HCT116 (cell line): Measurements from ENCODE around the gene CCDC57. TPM values are rescaled to one million over a fixed set of nuclear protein-coding genes. Genes with fewer than 3 reads are reported as not detected.

ENCODE experiments used
- ATAC-seq: fragments of 200-7000 bp; cut with Tn5 transposase; 2 replicates; pipeline ENCODE4 v1.9.1; 2020; ENCODE audit warnings: mild to moderate bottlenecking, moderate library complexity
- BruUV-seq: library from RNA; stranded (reverse); fragments of 400-500 nt; replicated peaks from 2 replicates; lab custom pipeline; 2021; lab: Mats Ljungman, UMichigan
- CTCF ChIA-PET: fragments of 300-600 bp; sonication (Branson Sonifier 250); formaldehyde crosslinking; loops from one replicate; lab custom pipeline; 2021; ENCODE audit warnings: antibody characterized with exemption; lab: Charles Lee
- POLR2A ChIA-PET: fragments of 300-600, 350-600 bp; sonication (Branson Sonifier 250); formaldehyde crosslinking; loops from one replicate; lab custom pipeline; 2021; ENCODE audit warnings: antibody characterized with exemption; lab: Charles Lee
- RAD21 ChIA-PET, 2 experiments: fragments of 300-600 bp; sonication (Branson Sonifier 250); formaldehyde crosslinking; loops; one replicate each; lab custom pipeline; 2023; ENCODE audit warnings: low total read pairs in 2 of 2; ENCODE audit not compliant: uncharacterized antibody in 2 of 2, unreplicated experiment in 2 of 2, low non-redundant PET in 1 of 2; lab: Charles Lee
- DNase-seq: peaks from one replicate; pipeline ENCODE4 v3.0.0-alpha.2; 2010; ENCODE audit warnings: low read depth, low spot score
- H2AFZ ChIP-seq: fragments of 200-600 bp; shearing (Covaris generic), sonication (generic); 2 replicates; pipeline ENCODE4 v1.6.1; 2017; ENCODE audit warnings: low read depth, mixed run types, mixed read lengths, antibody characterized with exemption, low read length; ENCODE audit not compliant: poor library complexity, severe bottlenecking
- H3K27ac ChIP-seq: 2 replicates; pipeline ENCODE4 v1.5.1; 2012; ENCODE audit warnings: low read depth, low read length
- H3K27me3 ChIP-seq: fragments of 200-600 bp; sonication (generic); 2 replicates; pipeline ENCODE4 v1.6.1; 2016; ENCODE audit warnings: mixed run types, low read length, mixed read lengths; ENCODE audit not compliant: insufficient read depth
- H3K36me3 ChIP-seq, 2 experiments: fragments of 200-500 bp in 1 of 2; fragments of 200-600 bp in 1 of 2; sonication (Bioruptor generic) in 1 of 2; sonication (generic) in 1 of 2; 2 replicates each; pipeline versions ENCODE4 v1.5.1 to v1.6.1; 2014 to 2016; ENCODE audit warnings: low read length in 2 of 2, inconsistent platforms in 1 of 2, mixed read lengths in 1 of 2, mixed run types in 1 of 2; ENCODE audit not compliant: insufficient read depth in 2 of 2, control insufficient read depth in 1 of 2
- H3K4me1 ChIP-seq, 2 experiments: fragments of 200-600 bp in 1 of 2; sonication (generic) in 1 of 2; 2 replicates each; pipeline versions ENCODE4 v1.5.1 to v1.6.1; 2012 to 2017; ENCODE audit warnings: low read length in 2 of 2, inconsistent platforms in 1 of 2, mild to moderate bottlenecking in 1 of 2, mixed read lengths in 1 of 2, mixed run types in 1 of 2, moderate library complexity in 1 of 2; ENCODE audit not compliant: insufficient read depth in 2 of 2, control insufficient read depth in 1 of 2
- H3K4me2 ChIP-seq: fragments of 200-600 bp; sonication (generic); 2 replicates; pipeline ENCODE4 v1.6.1; 2017; ENCODE audit warnings: mixed run types, low read length, mixed read lengths
- H3K4me3 ChIP-seq, 2 experiments: fragments of 200-600 bp in 1 of 2; sonication (generic) in 1 of 2; replicated peaks in 1 of 2; 2 replicates each; pipeline ENCODE4 v1.5.1; 2011 to 2016; ENCODE audit warnings: low read length in 2 of 2, control low read depth in 1 of 2, low read depth in 1 of 2, mild to moderate bottlenecking in 1 of 2, mixed read lengths in 1 of 2, mixed run types in 1 of 2
- H3K79me2 ChIP-seq: fragments of 200-600 bp; sonication (generic); 2 replicates; pipeline ENCODE4 v1.6.1; 2017; ENCODE audit warnings: mild to moderate bottlenecking, mixed run types, low read length, moderate library complexity, mixed read lengths; ENCODE audit not compliant: insufficient read depth
- H3K9ac ChIP-seq: fragments of 200-600 bp; sonication (generic); 2 replicates; pipeline ENCODE4 v1.6.1; 2016; ENCODE audit warnings: low read length, mixed read lengths
- H3K9me2 ChIP-seq: fragments of 200-600 bp; sonication (generic), shearing (Covaris generic); 2 replicates; pipeline ENCODE4 v1.6.1; 2017; ENCODE audit warnings: mixed run types, mild to moderate bottlenecking, moderate library complexity; ENCODE audit not compliant: insufficient read depth
- H3K9me3 ChIP-seq, 2 experiments: fragments of 200-500 bp in 1 of 2; fragments of 200-600 bp in 1 of 2; sonication (Bioruptor generic) in 1 of 2; sonication (generic) in 1 of 2; 2 replicates each; pipeline ENCODE4 v1.6.1; 2014 to 2017; ENCODE audit warnings: low read length in 2 of 2, mixed read lengths in 2 of 2, inconsistent platforms in 1 of 2, low read depth in 1 of 2, mild to moderate bottlenecking in 1 of 2, mixed run types in 1 of 2, moderate library complexity in 1 of 2; ENCODE audit not compliant: control insufficient read depth in 1 of 2, insufficient read depth in 1 of 2
- H4K20me1 ChIP-seq: fragments of 200-600 bp; sonication (generic), shearing (Covaris generic); 2 replicates; pipeline ENCODE4 v1.6.1; 2017; ENCODE audit warnings: mixed run types, mild to moderate bottlenecking, moderate library complexity; ENCODE audit not compliant: insufficient read depth
- ATF3 ChIP-seq: IDR thresholded peaks from 2 replicates; pipeline ENCODE4 v1.6.1; 2012
- CBX3 ChIP-seq: IDR thresholded peaks from 2 replicates; pipeline ENCODE4 v1.6.1; 2012; ENCODE audit warnings: low read depth
- CEBPB ChIP-seq: IDR thresholded peaks from 2 replicates; pipeline ENCODE4 v1.6.1; 2012; ENCODE audit warnings: low read depth
- CTCF ChIP-seq, 3 experiments: fragments of 200-600 bp in 1 of 3; sonication (generic) in 1 of 3; IDR thresholded peaks in 2 of 3; conservative IDR thresholded peaks in 1 of 3; 2 replicates each; pipeline ENCODE4 v1.5.1; 2012 to 2017; ENCODE audit warnings: low read depth in 2 of 3, low read length in 2 of 3, antibody characterized with exemption in 1 of 3, borderline replicate concordance in 1 of 3, control low read depth in 1 of 3, mild to moderate bottlenecking in 1 of 3, mixed read lengths in 1 of 3, mixed run types in 1 of 3, moderate library complexity in 1 of 3; ENCODE audit not compliant: insufficient read depth in 1 of 3
- EGR1 ChIP-seq: IDR thresholded peaks from 2 replicates; pipeline ENCODE4 v1.6.1; 2012; ENCODE audit warnings: low read depth
- ELF1 ChIP-seq: IDR thresholded peaks from 2 replicates; pipeline ENCODE4 v1.6.1; 2012; ENCODE audit warnings: low read depth, borderline replicate concordance
- EZH2 ChIP-seq: fragments of 200-600 bp; sonication (generic); IDR thresholded peaks from 2 replicates; pipeline ENCODE4 v1.6.1; 2017; ENCODE audit warnings: antibody characterized with exemption, mixed run types
- EZH2phosphoT487 ChIP-seq: fragments of 200-600 bp; IDR thresholded peaks from 2 replicates; pipeline ENCODE4 v1.6.1; 2018; ENCODE audit warnings: antibody characterized with exemption, borderline replicate concordance
- FOSL1 ChIP-seq: IDR thresholded peaks from 2 replicates; pipeline ENCODE4 v1.6.1; 2012; ENCODE audit warnings: low read depth
- MAX ChIP-seq: IDR thresholded peaks from 2 replicates; pipeline ENCODE4 v1.6.1; 2012
- POLR2A ChIP-seq: IDR thresholded peaks from 2 replicates; pipeline ENCODE4 v1.7.0; 2011; ENCODE audit warnings: borderline replicate concordance; ENCODE audit not compliant: insufficient read depth, insufficient read length; ENCODE audit errors: extremely low read depth
- POLR2AphosphoS5 ChIP-seq: IDR thresholded peaks from 2 replicates; pipeline ENCODE4 v1.6.1; 2011; ENCODE audit warnings: mild to moderate bottlenecking, low read depth, low read length, moderate library complexity
- REST ChIP-seq: IDR thresholded peaks from 2 replicates; pipeline ENCODE4 v1.6.1; 2012; ENCODE audit warnings: low read depth
- SIN3A ChIP-seq: IDR thresholded peaks from 2 replicates; pipeline ENCODE4 v1.6.1; 2012; ENCODE audit warnings: low read depth
- SP1 ChIP-seq: IDR thresholded peaks from 2 replicates; pipeline ENCODE4 v1.6.1; 2012; ENCODE audit warnings: low read depth
- TCF7L2 ChIP-seq: IDR thresholded peaks from 2 replicates; pipeline ENCODE4 v1.7.0; 2011; ENCODE audit warnings: borderline replicate concordance, inconsistent platforms; ENCODE audit not compliant: insufficient read depth, insufficient read length; ENCODE audit errors: extremely low read depth
- ZBTB33 ChIP-seq: IDR thresholded peaks from 2 replicates; pipeline ENCODE4 v1.6.1; 2011; ENCODE audit warnings: mild to moderate bottlenecking, low read length, moderate library complexity; ENCODE audit not compliant: insufficient replicate concordance; ENCODE audit errors: extremely low read depth
- ZNF274 ChIP-seq: fragments of 200-500 bp; sonication (Bioruptor generic); IDR thresholded peaks from 2 replicates; pipeline ENCODE4 v1.6.1; 2014; ENCODE audit warnings: mild to moderate bottlenecking, low read depth, low read length, inconsistent platforms
- intact Hi-C: fragments of 100-400 bp; cut with micrococcal nuclease; formaldehyde crosslinking; loops from 2 replicates; pipeline ENCODE4 v1.10.0; 2022
- total RNA-seq: library from RNA; stranded (reverse); gene quantifications from one replicate; pipeline ENCODE4 v1.2.1, GENCODE V29; 2021; ENCODE audit not compliant: unreplicated experiment

Gene CCDC57
- total RNA-seq, 1 experiment from 2014 or later: 143 TPM

- Histone ChIP-seq H3K4me2 (no peak overlapping the region), H3K4me3 (no peak overlapping the region), H2AFZ (no peak overlapping the region), H3K9ac (no peak overlapping the region), H4K20me1 (no peaks in the 10 kb centered on the region), H3K9me2 (no peaks in the 10 kb centered on the region), H3K27me3 (no peaks in the 10 kb centered on the region), H3K4me1 (no peaks in the 10 kb centered on the region), H3K36me3 (peaks cover 20 to 31% of the 10 kb centered on the region in 2 experiments), H3K9me3 (no peaks in the 10 kb centered on the region), H3K27ac (no peak overlapping the region), H3K79me2 (no peaks in the 10 kb centered on the region)
- ATAC-seq: no peak
- no TSS peak for BruUV-seq
- RAD21 ChIA-PET: no interaction called here
- CTCF ChIA-PET: interaction anchor here (1.0 kb wide), 1 partner anchor 168 kb away, joined by 5 read pairs; no protein-coding TSS in a partner anchor
- TF ChIP-seq ZNF274 (no peak), SIN3A (no peak), ATF3 (no peak), ZBTB33 (no peak), EZH2 (no peak), CBX3 (no peak), CEBPB (no peak), EGR1 (no peak), FOSL1 (no peak), POLR2A (no peak), CTCF (IDR thresholded peaks at IDR 0.05 in 2 of 3, conservative IDR thresholded peaks at IDR 0.05 in 1 of 3; ENCODE audit: borderline replicate concordance in 1 of 3, insufficient read depth in 1 of 3, low read depth in 2 of 3, low read length in 2 of 3) (no peak), MAX (no peak), SP1 (no peak), TCF7L2 (no peak), ELF1 (no peak), POLR2AphosphoS5 (no peak), EZH2phosphoT487 (no peak), REST (no peak)
- no peak for DNase-seq
- intact Hi-C loops: no loop called here
- POLR2A ChIA-PET: no interaction called here
Measured at GRCh38 chr17:82188001-82188961, 24.4 kb downstream of the CCDC57 start.
